ENCODE measurements around the gene ARMC2. TPM values are rescaled to one million over a fixed set of nuclear protein-coding genes. Genes with fewer than 3 reads are reported as not detected.

The ARMC2 gene
- total and polyA plus RNA-seq, 2 donors (not counting 3 experiments of a cell fraction or from before 2014, with no cell fraction given): 1.7 to 3.7 TPM

DNA sequence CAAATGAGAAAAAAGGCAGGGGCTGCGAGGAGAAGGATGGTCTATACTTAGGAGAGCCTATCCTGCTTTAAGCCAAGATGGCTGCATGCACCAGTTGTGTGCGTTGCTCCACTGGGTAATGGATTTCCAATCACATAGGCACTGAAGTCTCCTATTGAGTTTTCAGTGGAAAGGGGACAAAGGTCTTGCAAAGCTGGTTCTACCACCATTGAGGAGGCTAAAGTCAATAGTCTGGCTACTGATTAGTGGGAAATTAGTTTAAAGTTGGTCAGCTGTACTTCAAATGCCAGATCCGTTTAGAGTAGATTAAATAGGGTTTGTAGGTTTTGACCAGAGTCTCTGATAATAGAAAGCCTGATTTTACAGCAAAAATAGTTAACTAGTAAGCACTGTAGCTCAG is 141.5 kb downstream of the ARMC2 start:
- Histone ChIP-seq H3K27me3 (ENCODE audit: control insufficient read depth in 2 of 2, insufficient read depth in 2 of 2, low read length in 2 of 2) (no peaks in the 10 kb centered on the region), H3K9me1 (replicated peaks; ENCODE audit: control insufficient read depth, extremely low read depth, insufficient read depth, low read length) (no peaks in the 10 kb centered on the region), H2AFZ (ENCODE audit: low read depth, low read length) (no peak overlapping the region), H3K36me3 (ENCODE audit: control insufficient read depth in 2 of 2, extremely low read depth in 1 of 2, insufficient read depth in 2 of 2, low read length in 2 of 2) (peaks cover 0 to 5% of the 10 kb centered on the region in 2 experiments), H3K79me2 (ENCODE audit: control insufficient read depth, insufficient read depth, low read length) (no peaks in the 10 kb centered on the region), H4K20me1 (replicated peaks; ENCODE audit: control insufficient read depth, extremely low read depth, insufficient read depth, low read length) (no peaks in the 10 kb centered on the region), H3K4me1 (ENCODE audit: control insufficient read depth, extremely low read depth, insufficient read depth, low read length) (no peaks in the 10 kb centered on the region), H3K27ac (ENCODE audit: insufficient read depth, low read depth, low read length) (no peak overlapping the region), H3K9ac (replicated peaks; ENCODE audit: extremely low read depth, insufficient read depth, low read length) (no peak overlapping the region), H3K4me2 (ENCODE audit: insufficient read depth, low read length) (no peak overlapping the region), H3K4me3 (replicated peaks in 1 of 3; ENCODE audit: insufficient read depth in 1 of 3, low read depth in 1 of 3, low read length in 3 of 3) (no peak overlapping the region), H3K9me3 (replicated peaks; ENCODE audit: control insufficient read depth, insufficient read depth, low read length) (no peaks in the 10 kb centered on the region)
- no peak for DNase-seq (ENCODE audit: low read depth, low spot score)
- intact Hi-C loops (cut with micrococcal nuclease): loop anchor here (5.0 kb wide), 1 partner anchor 152 kb away; no protein-coding TSS in a partner anchor
- POLR2A ChIA-PET: no interaction called here
- FAIRE-seq: no peak
- BruUV-seq (replicated peaks): no TSS peak
- TF ChIP-seq EZH2 (IDR thresholded peaks at IDR 0.05; ENCODE audit: borderline replicate concordance, low read depth, low read length, severe bottlenecking) (no peak), POLR2AphosphoS5 (IDR thresholded peaks at IDR 0.05; ENCODE audit: insufficient read depth, low read depth, low read length) (no peak), MYC (IDR thresholded peaks at IDR 0.05; ENCODE audit: low read depth, low read length) (no peak), JUN (IDR thresholded peaks at IDR 0.05; ENCODE audit: borderline replicate concordance, insufficient read depth, insufficient read length, low read depth) (no peak), POLR2A (IDR thresholded peaks at IDR 0.05; ENCODE audit: low read depth, low read length) (no peak), GATA2 (IDR thresholded peaks at IDR 0.05; ENCODE audit: insufficient read depth, insufficient read length, low read depth, low read length) (no peak), FOS (IDR thresholded peaks at IDR 0.05; ENCODE audit: borderline replicate concordance, insufficient read depth, low read length) (no peak)
- TF ChIP-seq, protein P1, sequence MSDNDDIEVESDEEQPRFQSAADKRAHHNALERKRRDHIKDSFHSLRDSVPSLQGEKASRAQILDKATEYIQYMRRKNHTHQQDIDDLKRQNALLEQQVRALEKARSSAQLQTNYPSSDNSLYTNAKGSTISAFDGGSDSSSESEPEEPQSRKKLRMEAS (IDR thresholded peaks at IDR 0.05; ENCODE audit: insufficient read depth, insufficient read length): no peak
- TF ChIP-seq, protein P2, sequence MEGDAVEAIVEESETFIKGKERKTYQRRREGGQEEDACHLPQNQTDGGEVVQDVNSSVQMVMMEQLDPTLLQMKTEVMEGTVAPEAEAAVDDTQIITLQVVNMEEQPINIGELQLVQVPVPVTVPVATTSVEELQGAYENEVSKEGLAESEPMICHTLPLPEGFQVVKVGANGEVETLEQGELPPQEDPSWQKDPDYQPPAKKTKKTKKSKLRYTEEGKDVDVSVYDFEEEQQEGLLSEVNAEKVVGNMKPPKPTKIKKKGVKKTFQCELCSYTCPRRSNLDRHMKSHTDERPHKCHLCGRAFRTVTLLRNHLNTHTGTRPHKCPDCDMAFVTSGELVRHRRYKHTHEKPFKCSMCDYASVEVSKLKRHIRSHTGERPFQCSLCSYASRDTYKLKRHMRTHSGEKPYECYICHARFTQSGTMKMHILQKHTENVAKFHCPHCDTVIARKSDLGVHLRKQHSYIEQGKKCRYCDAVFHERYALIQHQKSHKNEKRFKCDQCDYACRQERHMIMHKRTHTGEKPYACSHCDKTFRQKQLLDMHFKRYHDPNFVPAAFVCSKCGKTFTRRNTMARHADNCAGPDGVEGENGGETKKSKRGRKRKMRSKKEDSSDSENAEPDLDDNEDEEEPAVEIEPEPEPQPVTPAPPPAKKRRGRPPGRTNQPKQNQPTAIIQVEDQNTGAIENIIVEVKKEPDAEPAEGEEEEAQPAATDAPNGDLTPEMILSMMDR (IDR thresholded peaks at IDR 0.05; ENCODE audit: extremely low read depth in 1 of 2, insufficient read depth in 1 of 2, low read depth in 1 of 2, low read length in 2 of 2): no peak
- dilution Hi-C loops (cut with MboI; ENCODE audit: extremely low pct_ligation_motif_present, low sequenced_read_pairs): no loop called here
- CTCF ChIA-PET: no interaction called here
